ENCODE results near the gene ASTN2. TPM values are rescaled to one million over a fixed set of nuclear protein-coding genes. Genes with fewer than 3 reads are reported as not detected.

Gene ASTN2
- total RNA-seq, 4 donors from 2014 or later, result 4.0 to 7.0 (median 4.9) TPM

DNA sequence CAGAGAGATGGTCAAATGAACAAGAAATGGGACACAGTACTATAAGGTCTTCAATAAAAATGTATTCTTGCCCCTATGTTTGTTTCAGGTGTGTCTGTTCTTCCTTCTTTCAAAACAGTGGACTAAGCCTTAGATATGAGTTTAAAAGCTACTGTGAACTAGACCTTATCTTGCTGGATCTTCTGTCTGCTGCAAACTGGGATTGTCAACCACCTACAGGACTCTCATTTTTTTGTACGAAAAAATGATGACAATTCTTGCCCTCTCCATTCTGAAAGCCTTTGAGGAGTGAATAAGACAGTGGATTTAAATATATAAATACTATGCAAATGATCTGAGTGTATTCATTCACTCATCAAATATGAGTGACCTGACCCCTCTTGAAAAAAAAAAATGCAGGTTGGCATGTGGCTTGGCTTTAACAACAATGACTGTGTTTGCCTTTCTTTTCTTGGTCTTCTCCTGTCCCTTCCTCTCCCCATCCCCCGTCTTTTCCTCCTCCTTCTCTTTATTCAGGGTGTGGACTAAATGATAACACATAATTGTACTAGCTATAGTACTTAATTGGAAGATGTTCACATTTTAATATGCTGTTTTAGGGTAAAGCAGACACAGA, 963.2 kb downstream of the ASTN2 start:
- TF ChIP-seq, protein P1, sequence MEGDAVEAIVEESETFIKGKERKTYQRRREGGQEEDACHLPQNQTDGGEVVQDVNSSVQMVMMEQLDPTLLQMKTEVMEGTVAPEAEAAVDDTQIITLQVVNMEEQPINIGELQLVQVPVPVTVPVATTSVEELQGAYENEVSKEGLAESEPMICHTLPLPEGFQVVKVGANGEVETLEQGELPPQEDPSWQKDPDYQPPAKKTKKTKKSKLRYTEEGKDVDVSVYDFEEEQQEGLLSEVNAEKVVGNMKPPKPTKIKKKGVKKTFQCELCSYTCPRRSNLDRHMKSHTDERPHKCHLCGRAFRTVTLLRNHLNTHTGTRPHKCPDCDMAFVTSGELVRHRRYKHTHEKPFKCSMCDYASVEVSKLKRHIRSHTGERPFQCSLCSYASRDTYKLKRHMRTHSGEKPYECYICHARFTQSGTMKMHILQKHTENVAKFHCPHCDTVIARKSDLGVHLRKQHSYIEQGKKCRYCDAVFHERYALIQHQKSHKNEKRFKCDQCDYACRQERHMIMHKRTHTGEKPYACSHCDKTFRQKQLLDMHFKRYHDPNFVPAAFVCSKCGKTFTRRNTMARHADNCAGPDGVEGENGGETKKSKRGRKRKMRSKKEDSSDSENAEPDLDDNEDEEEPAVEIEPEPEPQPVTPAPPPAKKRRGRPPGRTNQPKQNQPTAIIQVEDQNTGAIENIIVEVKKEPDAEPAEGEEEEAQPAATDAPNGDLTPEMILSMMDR (IDR thresholded peaks at IDR 0.05), result no peak
- TF ChIP-seq EP300 (IDR thresholded peaks at IDR 0.05) (no peak), POLR2A (IDR thresholded peaks at IDR 0.05) (no peak), POLR2AphosphoS5 (IDR thresholded peaks at IDR 0.05) (no peak)
- peaks cover 0 to 5% (median 0%) of the 10 kb centered on the region in 3 donors for H3K9me3 ChIP-seq
- no peak overlapping the region for H3K27ac ChIP-seq
- peaks cover 0 to 12% (median 0%) of the 10 kb centered on the region in 3 donors for H3K4me1 ChIP-seq
- no peaks in the 10 kb centered on the region for H3K36me3 ChIP-seq
- no peak overlapping the region for H3K4me3 ChIP-seq
- ATAC-seq, result no peak
- H3K27me3 ChIP-seq, result no peaks in the 10 kb centered on the region
- 80 to 100% methylated on average over 1 to 2 of the region's 2 CpGs for WGBS, 2 donors (ENCODE audit: low coverage in 1 of 2)

DNA sequence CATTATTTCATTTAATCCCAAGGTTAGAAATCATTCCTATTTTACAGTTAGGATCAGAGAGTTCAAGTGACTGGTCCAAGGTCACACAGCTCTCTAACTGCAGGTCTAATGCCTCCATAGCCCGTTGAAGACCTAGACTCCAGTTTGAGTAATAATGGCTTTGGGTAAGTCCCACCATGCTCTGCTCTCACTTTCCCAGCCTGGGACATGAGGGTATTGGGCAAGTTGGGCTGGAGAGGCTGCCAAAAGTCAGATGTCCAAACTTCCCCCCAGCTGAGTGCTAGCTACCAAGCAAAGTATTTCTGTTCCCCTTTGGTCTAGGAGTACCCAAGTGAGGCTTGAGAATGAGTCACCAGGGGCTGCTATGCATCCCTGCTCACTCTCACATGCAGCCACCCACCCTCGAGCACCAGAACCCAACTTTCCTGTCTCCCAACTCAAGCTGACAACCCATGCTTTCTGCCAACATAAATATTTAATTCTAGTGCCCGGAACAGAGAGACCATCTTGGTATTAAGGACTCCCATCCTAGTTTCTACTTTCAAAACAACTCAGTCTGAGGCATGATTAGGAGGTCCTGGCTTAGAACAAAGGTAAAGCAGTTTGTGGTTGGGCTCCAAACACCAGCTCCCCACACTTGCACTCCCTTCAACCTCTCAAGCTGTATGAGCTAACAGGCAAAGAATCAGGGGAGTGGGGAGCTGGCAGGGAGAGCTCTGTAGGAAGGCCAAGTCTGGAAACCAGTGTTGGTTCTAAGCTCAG, 964.3 kb downstream of the ASTN2 start:
- Histone ChIP-seq H3K4me1 (peaks cover 0 to 12% (median 0%) of the 10 kb centered on the region in 3 donors), H3K27ac (no peak overlapping the region), H3K27me3 (no peaks in the 10 kb centered on the region), H3K9me3 (no peaks in the 10 kb centered on the region), H3K36me3 (no peaks in the 10 kb centered on the region), H3K4me3 (no peak overlapping the region)
- 32 to 35% methylated on average over 2 to 3 of the region's 3 CpGs for WGBS, 2 donors (ENCODE audit: low coverage in 1 of 2)
- no peak for TF ChIP-seq POLR2AphosphoS5 (IDR thresholded peaks at IDR 0.05)
- no peak for TF ChIP-seq EP300 (IDR thresholded peaks at IDR 0.05)
- TF ChIP-seq, protein P1 (IDR thresholded peaks at IDR 0.05), result no peak
- TF ChIP-seq POLR2A (IDR thresholded peaks at IDR 0.05), result no peak
- no peak for ATAC-seq

DNA sequence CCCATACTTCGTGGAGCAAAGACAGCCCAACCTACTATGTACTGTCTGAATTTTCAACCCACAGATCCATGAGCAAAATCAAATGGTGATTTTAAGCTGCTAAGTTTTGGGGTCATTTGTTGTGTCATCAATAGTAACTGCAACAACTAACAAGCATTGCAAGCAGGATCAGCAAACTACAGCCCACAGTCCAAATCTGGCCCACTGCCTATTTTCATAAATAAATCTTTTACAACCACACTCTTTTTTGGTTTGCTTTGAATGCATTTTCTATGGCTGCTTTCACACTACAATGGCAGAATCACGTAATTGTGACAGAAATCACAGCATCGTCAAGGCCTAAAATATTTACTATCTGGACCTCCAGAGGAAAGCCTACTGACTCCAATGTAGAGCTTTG, 964.9 kb downstream of the ASTN2 start:
- no peak overlapping the region for H3K27ac ChIP-seq
- ATAC-seq, result no peak
- no peaks in the 10 kb centered on the region for H3K9me3 ChIP-seq
- no peak for TF ChIP-seq POLR2A (IDR thresholded peaks at IDR 0.05)
- no peak for TF ChIP-seq EP300 (IDR thresholded peaks at IDR 0.05)
- TF ChIP-seq POLR2AphosphoS5 (IDR thresholded peaks at IDR 0.05), result no peak
- TF ChIP-seq, protein P1 (IDR thresholded peaks at IDR 0.05), result no peak
- H3K4me1 ChIP-seq, result peaks cover 0 to 12% (median 0%) of the 10 kb centered on the region in 3 donors
- H3K4me3 ChIP-seq, result no peak overlapping the region
- no peaks in the 10 kb centered on the region for H3K36me3 ChIP-seq
- no peaks in the 10 kb centered on the region for H3K27me3 ChIP-seq
- 84 to 86% methylated on average over 3 of the region's 3 CpGs for WGBS, 2 donors (ENCODE audit: low coverage in 1 of 2)

DNA sequence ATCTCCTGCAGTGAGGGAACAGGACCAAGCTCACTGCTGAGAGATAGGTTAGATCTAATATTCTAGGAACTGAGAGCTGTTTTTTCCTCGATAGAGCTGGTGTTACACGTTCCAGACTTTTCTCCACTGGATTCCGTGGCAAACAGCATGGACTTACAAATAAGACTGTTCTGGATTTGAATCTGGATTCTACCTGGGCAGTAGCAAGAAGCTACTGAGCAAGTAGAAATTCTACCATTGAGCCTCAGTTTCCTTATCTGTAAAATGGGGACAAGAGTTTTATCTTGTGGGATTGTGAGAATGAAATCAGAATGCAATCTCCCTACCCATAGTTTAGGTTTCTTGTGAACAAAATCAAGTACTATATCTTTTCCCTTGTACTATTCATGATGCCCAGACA, 966.4 kb downstream of the ASTN2 start:
- no peak overlapping the region for H3K27ac ChIP-seq
- H3K4me1 ChIP-seq, result peaks cover 0 to 12% (median 0%) of the 10 kb centered on the region in 3 donors
- H3K4me3 ChIP-seq, result no peak overlapping the region
- no peaks in the 10 kb centered on the region for H3K27me3 ChIP-seq
- ATAC-seq, result no peak
- no peaks in the 10 kb centered on the region for H3K36me3 ChIP-seq
- 86 to 95% methylated on average over 3 of the region's 3 CpGs for WGBS, 2 donors (ENCODE audit: low coverage in 1 of 2)
- no peaks in the 10 kb centered on the region for H3K9me3 ChIP-seq
- TF ChIP-seq EP300 (IDR thresholded peaks at IDR 0.05), result no peak
- TF ChIP-seq, protein P1 (IDR thresholded peaks at IDR 0.05), result no peak
- no peak for TF ChIP-seq POLR2A (IDR thresholded peaks at IDR 0.05)
- no peak for TF ChIP-seq POLR2AphosphoS5 (IDR thresholded peaks at IDR 0.05)
